ENCODE results near the gene DCAF5. TPM values are rescaled to one million over a fixed set of nuclear protein-coding genes. Genes with fewer than 3 reads are reported as not detected.

DCAF5 gene
- total and polyA plus RNA-seq, 2 donors (not counting 1 experiment from before 2014, with no cell fraction given), result 62.2 to 65.5 TPM

- H3K36me3 ChIP-seq (replicated peaks in 1 of 2; ENCODE audit: control extremely low read depth in 1 of 2, control insufficient read depth in 1 of 2, extremely low read depth in 1 of 2, insufficient read depth in 2 of 2, low read length in 1 of 2), result peaks cover 3 to 10% of the 10 kb centered on the region in 2 experiments
- WGBS (ENCODE audit: insufficient coverage), result 100% methylated on average over 1 of the region's 2 CpGs
- peak overlapping the region; percentile 63 for H3K27ac Mint-ChIP-seq
Observed at GRCh38 chr14:69149461-69150244, 3.3 kb downstream of the DCAF5 start.

GRCh38 chr14:69142101-69142500, 10.8 kb downstream of the DCAF5 start:
- Histone ChIP-seq H3K27me3 (replicated peaks in 1 of 4; ENCODE audit: control extremely low read depth in 1 of 4, control insufficient read depth in 3 of 4, insufficient read depth in 4 of 4, low read length in 3 of 4) (no peaks in the 10 kb centered on the region), H3K4me1 (ENCODE audit: control insufficient read depth in 2 of 2, insufficient read depth in 2 of 2, low read length in 2 of 2) (no peaks in the 10 kb centered on the region), H3K27ac (ENCODE audit: low read length in 2 of 2) (no peak overlapping the region), H3K36me3 (replicated peaks in 1 of 2; ENCODE audit: control extremely low read depth in 1 of 2, control insufficient read depth in 1 of 2, extremely low read depth in 1 of 2, insufficient read depth in 2 of 2, low read length in 1 of 2) (peaks cover 0 to 7% of the 10 kb centered on the region in 2 experiments), H2AFZ (ENCODE audit: insufficient read depth, low read depth, low read length, poor library complexity, severe bottlenecking) (no peak overlapping the region), H3K79me2 (ENCODE audit: control insufficient read depth, insufficient read depth, low read length) (peaks cover 94% of the 10 kb centered on the region), H4K20me1 (ENCODE audit: control insufficient read depth, insufficient read depth, low read length, poor library complexity, severe bottlenecking) (peaks cover 68% of the 10 kb centered on the region), H3K9ac (ENCODE audit: low read length) (no peak overlapping the region), H3K4me2 (replicated peaks; ENCODE audit: low read depth, low read length, poor library complexity, severe bottlenecking) (no peak overlapping the region), H3K4me3 (ENCODE audit: control extremely low read depth in 1 of 5, extremely low read depth in 1 of 5, insufficient read depth in 1 of 5, low read depth in 2 of 5, low read length in 4 of 5) (no peak overlapping the region), H3K9me3 (ENCODE audit: control extremely low read depth in 1 of 3, control insufficient read depth in 2 of 3, insufficient read depth in 1 of 3, low read length in 2 of 3) (no peaks in the 10 kb centered on the region)
- H3K4me1 Mint-ChIP-seq, result peaks cover 33% of the 10 kb centered on the region
- H3K27me3 Mint-ChIP-seq, result no peaks in the 10 kb centered on the region
- no peak overlapping the region for H3K4me3 Mint-ChIP-seq
- no peak for ATAC-seq (ENCODE audit: low read depth)
- no peaks in the 10 kb centered on the region for H3K9me3 Mint-ChIP-seq (ENCODE audit: insufficient read depth)
- no peak overlapping the region for H3K27ac Mint-ChIP-seq
- POLR2A ChIA-PET, result no interaction called here
- CTCF ChIA-PET, result no interaction called here
- WGBS (ENCODE audit: insufficient coverage), result 92% methylated on average over 2 of the region's 5 CpGs
- no peak for TF ChIP-seq EZH2 (IDR thresholded peaks at IDR 0.05; ENCODE audit: borderline replicate concordance, insufficient read depth, low read depth, low read length, poor library complexity, severe bottlenecking)
- TF ChIP-seq, protein P1, sequence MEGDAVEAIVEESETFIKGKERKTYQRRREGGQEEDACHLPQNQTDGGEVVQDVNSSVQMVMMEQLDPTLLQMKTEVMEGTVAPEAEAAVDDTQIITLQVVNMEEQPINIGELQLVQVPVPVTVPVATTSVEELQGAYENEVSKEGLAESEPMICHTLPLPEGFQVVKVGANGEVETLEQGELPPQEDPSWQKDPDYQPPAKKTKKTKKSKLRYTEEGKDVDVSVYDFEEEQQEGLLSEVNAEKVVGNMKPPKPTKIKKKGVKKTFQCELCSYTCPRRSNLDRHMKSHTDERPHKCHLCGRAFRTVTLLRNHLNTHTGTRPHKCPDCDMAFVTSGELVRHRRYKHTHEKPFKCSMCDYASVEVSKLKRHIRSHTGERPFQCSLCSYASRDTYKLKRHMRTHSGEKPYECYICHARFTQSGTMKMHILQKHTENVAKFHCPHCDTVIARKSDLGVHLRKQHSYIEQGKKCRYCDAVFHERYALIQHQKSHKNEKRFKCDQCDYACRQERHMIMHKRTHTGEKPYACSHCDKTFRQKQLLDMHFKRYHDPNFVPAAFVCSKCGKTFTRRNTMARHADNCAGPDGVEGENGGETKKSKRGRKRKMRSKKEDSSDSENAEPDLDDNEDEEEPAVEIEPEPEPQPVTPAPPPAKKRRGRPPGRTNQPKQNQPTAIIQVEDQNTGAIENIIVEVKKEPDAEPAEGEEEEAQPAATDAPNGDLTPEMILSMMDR (IDR thresholded peaks at IDR 0.05), result no peak
- no peak for DNase-seq
- intact Hi-C loops (cut with micrococcal nuclease), result no loop called here

More at GRCh38 chr14:69149461-69150244, 3.3 kb downstream of the DCAF5 start:
- Histone ChIP-seq H3K9ac (ENCODE audit: low read length) (no peak overlapping the region), H3K9me3 (ENCODE audit: control extremely low read depth in 1 of 3, control insufficient read depth in 2 of 3, insufficient read depth in 1 of 3, low read length in 2 of 3) (no peaks in the 10 kb centered on the region), H3K4me2 (replicated peaks; ENCODE audit: low read depth, low read length, poor library complexity, severe bottlenecking) (no peak overlapping the region), H4K20me1 (ENCODE audit: control insufficient read depth, insufficient read depth, low read length, poor library complexity, severe bottlenecking) (peaks cover 60% of the 10 kb centered on the region), H3K4me3 (ENCODE audit: control extremely low read depth in 1 of 5, extremely low read depth in 1 of 5, insufficient read depth in 1 of 5, low read depth in 2 of 5, low read length in 4 of 5) (no peak overlapping the region), H3K27me3 (replicated peaks in 1 of 4; ENCODE audit: control extremely low read depth in 1 of 4, control insufficient read depth in 3 of 4, insufficient read depth in 4 of 4, low read length in 3 of 4) (no peaks in the 10 kb centered on the region), H3K27ac (ENCODE audit: low read length in 2 of 2) (no peak overlapping the region), H3K4me1 (ENCODE audit: control insufficient read depth in 2 of 2, insufficient read depth in 2 of 2, low read length in 2 of 2) (peaks cover 9 to 21% of the 10 kb centered on the region in 2 donors), H3K79me2 (ENCODE audit: control insufficient read depth, insufficient read depth, low read length) (peaks cover 71% of the 10 kb centered on the region), H2AFZ (ENCODE audit: insufficient read depth, low read depth, low read length, poor library complexity, severe bottlenecking) (no peak overlapping the region)
- CTCF ChIA-PET, result interaction anchor here (1.1 to 1.9 kb wide), 6 partner anchors 9 to 38 kb away, joined by 3 to 8 read pairs (median 3); no protein-coding TSS in a partner anchor
- intact Hi-C loops (cut with micrococcal nuclease), result loop anchor here (2.0 to 5.0 kb wide), 2 partner anchors 21 to 1787 kb away; partner anchors contain the start of gene EIF2S1
- no peak for DNase-seq
- no peak for ATAC-seq (ENCODE audit: low read depth)
- peak overlapping the region; percentile 55 for H3K4me3 Mint-ChIP-seq
- no peak for TF ChIP-seq EZH2 (IDR thresholded peaks at IDR 0.05; ENCODE audit: borderline replicate concordance, insufficient read depth, low read depth, low read length, poor library complexity, severe bottlenecking)
- TF ChIP-seq, protein P1 (IDR thresholded peaks at IDR 0.05), result no peak
- no peaks in the 10 kb centered on the region for H3K9me3 Mint-ChIP-seq (ENCODE audit: insufficient read depth)
- POLR2A ChIA-PET, result interaction anchor here (0.6 kb wide), 1 partner anchor 461 kb away, joined by 3 read pairs; the partner anchor contains the start of gene SUSD6
- H3K27me3 Mint-ChIP-seq, result no peaks in the 10 kb centered on the region
- H3K4me1 Mint-ChIP-seq, result peaks cover 39% of the 10 kb centered on the region

Data from B cell (primary cell).